Ovary (tissue), 3 donors: ENCODE measurements around the gene PDE4C.

ENCODE experiments used
- EP300 ChIP-seq: sonication (generic); formaldehyde crosslinking; IDR thresholded peaks from one replicate; pipeline ENCODE4 v1.6.1; 2017; ENCODE audit warnings: antibody characterized with exemption
- POLR2A ChIP-seq: fragments of 450-650 bp; IDR thresholded peaks from one replicate; pipeline ENCODE4 v1.6.1; 2017; ENCODE audit warnings: antibody characterized with exemption, mild to moderate bottlenecking, moderate library complexity
- TF ChIP-seq, protein P1 (sequence below), 3 donors: fragments of 450-650 bp in 2 of 3; fragments of 200-600 bp in 1 of 3; IDR thresholded peaks; one replicate each; pipeline versions ENCODE4 v1.5.1 to v1.8.0; 2016 to 2022; ENCODE audit warnings: antibody characterized with exemption in 3 of 3, mild to moderate bottlenecking in 1 of 3
- donor health status: DM: no; HTN: no; CAD: no.

DNA sequence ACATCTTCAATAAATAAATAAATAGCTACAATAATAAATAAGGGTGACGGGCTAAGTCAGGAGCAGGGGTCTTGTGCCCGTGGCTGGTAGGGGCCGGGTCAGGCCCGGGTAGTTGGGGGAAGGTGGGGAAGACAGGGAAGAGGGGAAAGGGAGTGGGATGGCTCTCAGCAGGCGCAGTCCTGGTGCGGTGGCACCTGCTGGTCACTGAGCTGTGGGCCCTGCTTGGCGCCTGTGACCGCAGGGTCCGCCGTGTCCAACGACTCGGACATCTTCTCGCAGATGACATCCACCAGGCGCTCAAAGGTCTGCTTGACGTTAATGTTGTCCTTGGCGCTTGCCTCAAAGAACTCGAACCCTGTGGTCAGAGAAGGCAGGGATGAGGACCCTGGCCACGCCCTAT lies 28.9 kb downstream of the PDE4C start:
- TF ChIP-seq EP300 (no peak), POLR2A (no peak)
- TF ChIP-seq, protein P1, sequence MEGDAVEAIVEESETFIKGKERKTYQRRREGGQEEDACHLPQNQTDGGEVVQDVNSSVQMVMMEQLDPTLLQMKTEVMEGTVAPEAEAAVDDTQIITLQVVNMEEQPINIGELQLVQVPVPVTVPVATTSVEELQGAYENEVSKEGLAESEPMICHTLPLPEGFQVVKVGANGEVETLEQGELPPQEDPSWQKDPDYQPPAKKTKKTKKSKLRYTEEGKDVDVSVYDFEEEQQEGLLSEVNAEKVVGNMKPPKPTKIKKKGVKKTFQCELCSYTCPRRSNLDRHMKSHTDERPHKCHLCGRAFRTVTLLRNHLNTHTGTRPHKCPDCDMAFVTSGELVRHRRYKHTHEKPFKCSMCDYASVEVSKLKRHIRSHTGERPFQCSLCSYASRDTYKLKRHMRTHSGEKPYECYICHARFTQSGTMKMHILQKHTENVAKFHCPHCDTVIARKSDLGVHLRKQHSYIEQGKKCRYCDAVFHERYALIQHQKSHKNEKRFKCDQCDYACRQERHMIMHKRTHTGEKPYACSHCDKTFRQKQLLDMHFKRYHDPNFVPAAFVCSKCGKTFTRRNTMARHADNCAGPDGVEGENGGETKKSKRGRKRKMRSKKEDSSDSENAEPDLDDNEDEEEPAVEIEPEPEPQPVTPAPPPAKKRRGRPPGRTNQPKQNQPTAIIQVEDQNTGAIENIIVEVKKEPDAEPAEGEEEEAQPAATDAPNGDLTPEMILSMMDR (IDR thresholded peaks at IDR 0.05), result no peak
